IMR-90 (cell line): Measurements from ENCODE around the gene CTCFL.

Experiments used
- CEBPB ChIP-seq: IDR thresholded peaks from 2 replicates; pipeline ENCODE4 v1.6.1; 2012; ENCODE audit warnings: low read depth, low read length, improper control_type of control experiment
- POLR2A ChIP-seq: IDR thresholded peaks from 2 replicates; pipeline ENCODE4 v1.6.1; 2012; ENCODE audit warnings: mild to moderate bottlenecking, low read depth, low read length
- RAD21 ChIP-seq: IDR thresholded peaks from 2 replicates; pipeline ENCODE4 v1.6.1; 2012; ENCODE audit warnings: low read length, improper control_type of control experiment
- USF2 ChIP-seq: fragments of 150-350 bp; IDR thresholded peaks from 2 replicates; pipeline ENCODE4 v1.6.1; 2017; ENCODE audit warnings: mild to moderate bottlenecking, antibody characterized with exemption, low read length, low read depth
- TF ChIP-seq, protein P1 (sequence below): conservative IDR thresholded peaks from 2 replicates; pipeline ENCODE4 v1.5.1; 2012; ENCODE audit warnings: mild to moderate bottlenecking, low read depth, low read length, improper control_type of control experiment

DNA sequence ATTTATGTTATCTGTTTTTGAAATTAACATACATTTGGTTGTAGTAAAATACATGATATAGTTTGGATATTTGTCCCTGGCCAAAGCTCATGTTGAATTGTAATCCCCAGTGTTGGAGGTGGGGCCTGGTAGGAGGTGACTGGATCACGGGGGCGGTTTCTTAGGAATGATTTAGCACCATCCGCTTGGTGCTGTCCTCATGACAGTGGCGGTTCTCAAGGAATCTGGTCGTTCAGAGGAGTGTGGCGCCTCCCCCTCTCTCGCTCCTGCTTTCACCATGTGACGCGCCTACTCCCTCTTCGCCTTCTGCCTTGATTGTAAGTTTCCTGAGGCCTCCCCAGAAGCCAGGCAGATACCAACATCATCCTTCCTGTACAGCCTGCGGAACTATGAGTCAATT is 29.0 kb downstream of the CTCFL start:
- TF ChIP-seq, protein P1, sequence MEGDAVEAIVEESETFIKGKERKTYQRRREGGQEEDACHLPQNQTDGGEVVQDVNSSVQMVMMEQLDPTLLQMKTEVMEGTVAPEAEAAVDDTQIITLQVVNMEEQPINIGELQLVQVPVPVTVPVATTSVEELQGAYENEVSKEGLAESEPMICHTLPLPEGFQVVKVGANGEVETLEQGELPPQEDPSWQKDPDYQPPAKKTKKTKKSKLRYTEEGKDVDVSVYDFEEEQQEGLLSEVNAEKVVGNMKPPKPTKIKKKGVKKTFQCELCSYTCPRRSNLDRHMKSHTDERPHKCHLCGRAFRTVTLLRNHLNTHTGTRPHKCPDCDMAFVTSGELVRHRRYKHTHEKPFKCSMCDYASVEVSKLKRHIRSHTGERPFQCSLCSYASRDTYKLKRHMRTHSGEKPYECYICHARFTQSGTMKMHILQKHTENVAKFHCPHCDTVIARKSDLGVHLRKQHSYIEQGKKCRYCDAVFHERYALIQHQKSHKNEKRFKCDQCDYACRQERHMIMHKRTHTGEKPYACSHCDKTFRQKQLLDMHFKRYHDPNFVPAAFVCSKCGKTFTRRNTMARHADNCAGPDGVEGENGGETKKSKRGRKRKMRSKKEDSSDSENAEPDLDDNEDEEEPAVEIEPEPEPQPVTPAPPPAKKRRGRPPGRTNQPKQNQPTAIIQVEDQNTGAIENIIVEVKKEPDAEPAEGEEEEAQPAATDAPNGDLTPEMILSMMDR: no peak
- TF ChIP-seq POLR2A (no peak), USF2 (no peak), CEBPB (no peak), RAD21 (no peak)
